K562 (cell line): ENCODE measurements around the gene ARPC4. TPM values are rescaled to one million over a fixed set of nuclear protein-coding genes. Genes with fewer than 3 reads are reported as not detected.

Source experiments
- ATAC-seq: fragments of 200-7000 bp; cut with Tn5 transposase; 3 replicates; pipeline ENCODE4 v1.9.1; 2020; ENCODE audit warnings: moderate library complexity
- BruUV-seq: library from RNA; stranded (reverse); fragments of 400-500 nt; replicated peaks from 2 replicates; lab custom pipeline; 2021; lab: Mats Ljungman, UMichigan
- CTCF ChIA-PET: fragments of 300-600 bp; formaldehyde crosslinking; extraction: SDS; loops from one replicate; lab custom pipeline; 2021; ENCODE audit warnings: low intra/inter-chr PET ratio; lab: Yijun Ruan, JAX
- POLR2A ChIA-PET: fragments of 300-600, 350-650 bp; sonication (Branson Sonifier 250); formaldehyde crosslinking; extraction: SDS; loops from one replicate; lab custom pipeline; 2021; ENCODE audit warnings: antibody characterized with exemption, inconsistent platforms; lab: Yijun Ruan, JAX
- DNase-seq, 4 experiments: peaks; one replicate each; pipeline versions ENCODE4 v3.0.0 to v3.0.0-alpha.2; 2011 to 2018; ENCODE audit warnings: low spot score in 3 of 4, mixed read lengths in 3 of 4; ENCODE audit errors: extremely low read depth in 1 of 4
- FAIRE-seq: peaks from 2 replicates; lab custom pipeline; 2011; peaks lifted over from hg19 to GRCh38; lab: Jason Lieb, UNC
- H2AFZ ChIP-seq: 2 replicates; pipeline ENCODE4 v1.6.0; 2011; ENCODE audit warnings: low read depth, low read length, control low read depth, inconsistent platforms
- H3K27ac ChIP-seq: fragments of 200-600 bp; 3 replicates; pipeline ENCODE4 v1.8.0; 2011; ENCODE audit warnings: low read depth, mild to moderate bottlenecking, control low read depth, inconsistent platforms, low read length, moderate library complexity, mixed read lengths; ENCODE audit errors: extremely low read depth
- H3K27me3 ChIP-seq, 2 experiments: fragments of 300-600 bp in 1 of 2; 2 replicates in 1 of 2; 3 replicates in 1 of 2; pipeline versions ENCODE4 v1.6.0 to v1.8.0; 2011; ENCODE audit warnings: inconsistent platforms in 2 of 2, low read length in 2 of 2, mild to moderate bottlenecking in 1 of 2, mixed read lengths in 1 of 2, moderate library complexity in 1 of 2; ENCODE audit not compliant: control insufficient read depth in 2 of 2, insufficient read depth in 2 of 2
- H3K36me3 ChIP-seq: fragments of 300-600 bp; 3 replicates; pipeline ENCODE4 v1.8.0; 2011; ENCODE audit warnings: mild to moderate bottlenecking, low read length, inconsistent platforms; ENCODE audit not compliant: control insufficient read depth, insufficient read depth
- H3K4me1 ChIP-seq, 2 experiments: fragments of 200-600 bp in 1 of 2; replicated peaks in 1 of 2; 2 replicates in 1 of 2; 3 replicates in 1 of 2; pipeline versions ENCODE4 v1.5.1 to v1.8.0; 2011; ENCODE audit warnings: inconsistent platforms in 2 of 2, low read length in 2 of 2, mild to moderate bottlenecking in 1 of 2, mixed read lengths in 1 of 2, moderate library complexity in 1 of 2; ENCODE audit not compliant: control insufficient read depth in 2 of 2, insufficient read depth in 2 of 2
- H3K4me2 ChIP-seq: 2 replicates; pipeline ENCODE4 v1.6.1; 2011; ENCODE audit warnings: low read length, control low read depth, inconsistent platforms, mixed read lengths; ENCODE audit not compliant: insufficient read depth
- H3K4me3 ChIP-seq: fragments of 200-600 bp; sonication (generic), shearing (Covaris generic); 2 replicates; pipeline ENCODE4 v1.5.1; 2016; ENCODE audit warnings: control low read depth, inconsistent platforms
- H3K79me2 ChIP-seq: fragments of 200-600 bp; 3 replicates; pipeline ENCODE4 v1.8.0; 2011; ENCODE audit warnings: low read length, inconsistent platforms; ENCODE audit not compliant: control insufficient read depth, insufficient read depth
- H3K9ac ChIP-seq, 2 experiments: 2 replicates each; pipeline versions ENCODE4 v1.6.0 to v1.6.1; 2011; ENCODE audit warnings: low read depth in 2 of 2, low read length in 2 of 2, control low read depth in 1 of 2, inconsistent platforms in 1 of 2, mild to moderate bottlenecking in 1 of 2, mixed read lengths in 1 of 2; ENCODE audit not compliant: insufficient read depth in 1 of 2
- H3K9me1 ChIP-seq: one replicate; pipeline ENCODE4 v1.6.0; 2011; ENCODE audit warnings: inconsistent platforms, mild to moderate bottlenecking, low read length, moderate library complexity; ENCODE audit not compliant: control insufficient read depth, insufficient read depth
- H3K9me3 ChIP-seq: replicated peaks from 2 replicates; pipeline ENCODE4 v1.5.1; 2011; ENCODE audit warnings: low read depth, low read length, inconsistent platforms; ENCODE audit not compliant: control insufficient read depth, insufficient read depth
- H4K20me1 ChIP-seq: replicated peaks from 2 replicates; pipeline ENCODE4 v1.6.1; 2011; ENCODE audit warnings: low read length, inconsistent platforms, mixed read lengths; ENCODE audit not compliant: control insufficient read depth, insufficient read depth
- CBX2 ChIP-seq: fragments of 200-600 bp; sonication (generic); IDR thresholded peaks from one replicate; pipeline ENCODE4 v1.6.1; 2012; ENCODE audit warnings: mild to moderate bottlenecking, low read length, inconsistent platforms; ENCODE audit not compliant: insufficient read depth, poor library complexity, severe bottlenecking
- PHB2 ChIP-seq: fragments of 450-650 bp; IDR thresholded peaks from 2 replicates; pipeline ENCODE4 v1.6.1; 2017; ENCODE audit warnings: low read depth
- POLR2G ChIP-seq: fragments of 200-400 bp; formaldehyde crosslinking; IDR thresholded peaks from 2 replicates; pipeline ENCODE4 v1.6.1; 2017; ENCODE audit warnings: low read depth, mild to moderate bottlenecking, antibody characterized with exemption, low read length, moderate library complexity
- RBFOX2 ChIP-seq: fragments of 200-400 bp; formaldehyde crosslinking; IDR thresholded peaks from 2 replicates; pipeline ENCODE4 v1.6.1; 2017; ENCODE audit warnings: low read depth, mild to moderate bottlenecking, low read length, moderate library complexity
- WGBS: fragments of 100-300 bp; shearing (Covaris generic); methylation state at CpG from one replicate; pipeline ENCODE4 v1.1.6; 2016; ENCODE audit warnings: low coverage, mixed read lengths; ENCODE audit not compliant: insufficient coverage; ENCODE audit errors: missing lambda C conversion rate; 5-methylcytosine and 5-hydroxymethylcytosine counted together
- in situ Hi-C: fragments of 300-500 bp; cut with MboI; formaldehyde crosslinking; loops from 4 replicates; pipeline ENCODE4 v1.15.0; 2018; ENCODE audit warnings: inconsistent platforms, mixed read lengths
- intact Hi-C: fragments of 100-400 bp; cut with micrococcal nuclease; formaldehyde crosslinking; loops from 2 replicates; pipeline ENCODE4 v1.14.2; 2022
- polyA plus RNA-seq, 8 experiments: library from polyadenylated mRNA; depleted of rRNA in 4 of 8; stranded (reverse) in 5 of 8; unstranded in 3 of 8; fragments of >200 nt; fragmentation: Nextera tagmentation in 2 of 8; fragmentation: Illumina TruSeq in 1 of 8; extraction: Ambion mirVana in 2 of 8; extraction: Trizol in 1 of 8; gene quantifications; 2 replicates each; pipeline versions ENCODE4 v1.2.1 to v1.2.3, GENCODE V29; 2011 to 2014; ENCODE audit warnings: inconsistent platforms in 1 of 8, missing spikeins in 1 of 8
- total RNA-seq, 7 experiments: library from RNA; depleted of rRNA in 6 of 7; stranded (reverse); fragments of >200 nt in 6 of 7; fragmentation: Illumina TruSeq in 2 of 7; extraction: Trizol in 2 of 7; gene quantifications; 2 replicates each; pipeline versions ENCODE4 v1.2.1 to v1.2.3, GENCODE V29; 2011 to 2021; ENCODE audit warnings: low replicate concordance in 1 of 7

ARPC4 gene
- total and polyA plus RNA-seq, 9 of the 15 experiments (the other 6 are each of a cell fraction or from before 2014, with no cell fraction given), result 20.1 to 153 (median 119) TPM

- no peak overlapping the region for H3K4me2 ChIP-seq
- ChIA-PET POLR2A (interaction anchor here (1.6 to 6.1 kb wide), 2 partner anchors 11 to 49 kb away, joined by 3 to 60 read pairs; partner anchors contain the start of genes ARPC4 and BRPF1), CTCF (no interaction called here)
- H3K9me3 ChIP-seq, result no peaks in the 10 kb centered on the region
- peaks cover 100% of the 10 kb centered on the region for H3K36me3 ChIP-seq
- H3K4me3 ChIP-seq, result no peak overlapping the region
- intact Hi-C loops, result no loop called here
- DNase-seq (no peak), ATAC-seq (no peak), FAIRE-seq (no peak)
- no peaks in the 10 kb centered on the region for H3K27me3 ChIP-seq
- no peaks in the 10 kb centered on the region for H3K9me1 ChIP-seq
- in situ Hi-C loops, result no loop called here
- BruUV-seq, result no TSS peak
- peaks cover 2 to 11% of the 10 kb centered on the region in 2 experiments; a peak in 4 of 5 replicates for H3K4me1 ChIP-seq
- 0 out of 2 replicates have a peak, but pooled peaks have one; percentile 17 for TF ChIP-seq POLR2G
- no peak for TF ChIP-seq PHB2
- no peak overlapping the region for H3K27ac ChIP-seq
- no peaks in the 10 kb centered on the region for H3K79me2 ChIP-seq
- no peak overlapping the region for H3K9ac ChIP-seq
- 95% methylated on average over 12 of the region's 13 CpGs for WGBS
- 0 out of 2 replicates have a peak, but pooled peaks cover 5% of the 10 kb centered on the region for H4K20me1 ChIP-seq
- H2AFZ ChIP-seq, result no peak overlapping the region
Measured at GRCh38 chr3:9744162-9744561, 48.7 kb upstream of the ARPC4 start.

- ATAC-seq, result no peak
- no TSS peak for BruUV-seq
- Histone ChIP-seq H3K9ac (no peak overlapping the region), H3K4me1 (peaks cover 3 to 18% of the 10 kb centered on the region in 2 experiments; a peak in 4 of 5 replicates), H3K4me3 (no peak overlapping the region), H4K20me1 (no peaks in the 10 kb centered on the region), H3K4me2 (no peak overlapping the region), H2AFZ (no peak overlapping the region), H3K79me2 (peaks cover 4% of the 10 kb centered on the region), H3K9me3 (no peaks in the 10 kb centered on the region), H3K36me3 (peaks cover 87% of the 10 kb centered on the region), H3K9me1 (no peaks in the 10 kb centered on the region), H3K27ac (no peak overlapping the region), H3K27me3 (no peaks in the 10 kb centered on the region)
- no peak for FAIRE-seq
- 94% methylated on average over 12 of the region's 12 CpGs for whole genome bisulfite sequencing
- TF ChIP-seq RBFOX2, result 0 out of 2 replicates have a peak, but pooled peaks have one; percentile 17
- TF ChIP-seq CBX2, result no peak
- peak; percentile 41; the same call in 1 of the 2 replicates for TF ChIP-seq POLR2G
- DNase-seq, result no peak
- intact Hi-C loops, result no loop called here
- ChIA-PET POLR2A (interaction anchor here (1.1 to 6.1 kb wide), 5 partner anchors 8 to 240 kb away, joined by 3 to 60 read pairs (median 7); partner anchors contain the start of genes ARPC4 and BRPF1), CTCF (no interaction called here)
- in situ Hi-C loops, result no loop called here
Measured at GRCh38 chr3:9745521-9745920, 47.4 kb upstream of the ARPC4 start.
